HFF-Myc (cell line): Measurements from ENCODE around the gene MED19.

Experiments
- DNase-seq: peaks from one replicate; pipeline ENCODE4 v3.0.0-alpha.2; 2011; ENCODE audit warnings: low read depth; ENCODE audit errors: extremely low read depth
- H3K4me3 ChIP-seq: replicated peaks from 2 replicates; pipeline ENCODE4 v1.5.1; 2011; ENCODE audit warnings: low read depth, mild to moderate bottlenecking, control low read depth, low read length
- TF ChIP-seq, protein P1 (sequence below): IDR thresholded peaks from 2 replicates; pipeline ENCODE4 v1.5.1; 2012; ENCODE audit warnings: mild to moderate bottlenecking, low read depth, low read length, control low read depth; ENCODE audit errors: missing control alignments

Gene MED19

GRCh38 chr11:57667117-57667735 is 44.8 kb downstream of the MED19 start:
- TF ChIP-seq, protein P1, sequence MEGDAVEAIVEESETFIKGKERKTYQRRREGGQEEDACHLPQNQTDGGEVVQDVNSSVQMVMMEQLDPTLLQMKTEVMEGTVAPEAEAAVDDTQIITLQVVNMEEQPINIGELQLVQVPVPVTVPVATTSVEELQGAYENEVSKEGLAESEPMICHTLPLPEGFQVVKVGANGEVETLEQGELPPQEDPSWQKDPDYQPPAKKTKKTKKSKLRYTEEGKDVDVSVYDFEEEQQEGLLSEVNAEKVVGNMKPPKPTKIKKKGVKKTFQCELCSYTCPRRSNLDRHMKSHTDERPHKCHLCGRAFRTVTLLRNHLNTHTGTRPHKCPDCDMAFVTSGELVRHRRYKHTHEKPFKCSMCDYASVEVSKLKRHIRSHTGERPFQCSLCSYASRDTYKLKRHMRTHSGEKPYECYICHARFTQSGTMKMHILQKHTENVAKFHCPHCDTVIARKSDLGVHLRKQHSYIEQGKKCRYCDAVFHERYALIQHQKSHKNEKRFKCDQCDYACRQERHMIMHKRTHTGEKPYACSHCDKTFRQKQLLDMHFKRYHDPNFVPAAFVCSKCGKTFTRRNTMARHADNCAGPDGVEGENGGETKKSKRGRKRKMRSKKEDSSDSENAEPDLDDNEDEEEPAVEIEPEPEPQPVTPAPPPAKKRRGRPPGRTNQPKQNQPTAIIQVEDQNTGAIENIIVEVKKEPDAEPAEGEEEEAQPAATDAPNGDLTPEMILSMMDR, result no peak
- peak overlapping the region; percentile 59 for H3K4me3 ChIP-seq
- DNase-seq, result peak; percentile 97

GRCh38 chr11:57663975-57664374 is 48.0 kb downstream of the MED19 start:
- H3K4me3 ChIP-seq, result no peak overlapping the region
- no peak for DNase-seq
- TF ChIP-seq, protein P1, result no peak

DNA sequence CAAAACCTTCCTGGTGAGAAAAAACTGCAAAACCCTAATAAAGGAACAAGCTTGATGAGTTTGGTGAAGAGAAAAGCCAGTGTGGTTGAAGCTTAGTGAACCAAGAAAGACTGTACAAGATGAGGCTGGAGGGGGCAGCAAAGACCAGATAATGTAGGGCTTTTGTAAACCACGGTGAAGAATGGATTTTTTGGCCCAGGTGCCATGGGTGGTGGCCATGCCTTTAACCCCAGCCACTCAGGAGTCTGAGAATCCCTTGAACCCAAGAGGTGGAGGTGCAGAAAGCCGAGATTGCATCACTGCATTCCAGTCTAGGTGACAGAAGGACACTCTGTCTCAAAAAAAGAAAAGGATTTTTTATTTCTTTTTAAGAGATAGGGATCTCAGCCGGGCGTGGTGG is 49.1 kb downstream of the MED19 start:
- TF ChIP-seq, protein P1, result peak; percentile 9
- no peak for DNase-seq
- H3K4me3 ChIP-seq, result no peak overlapping the region

GRCh38 chr11:57659669-57660068 is 52.3 kb downstream of the MED19 start:
- TF ChIP-seq, protein P1, result no peak
- H3K4me3 ChIP-seq, result no peak overlapping the region
- DNase-seq, result no peak

- no peak for DNase-seq
- TF ChIP-seq, protein P1, result no peak
- peak overlapping the region; percentile 69 for H3K4me3 ChIP-seq
Measured at GRCh38 chr11:57658023-57658361, 54.0 kb downstream of the MED19 start.

GRCh38 chr11:57657194-57658022 is 54.6 kb downstream of the MED19 start, which contains the start of gene CLP1:
CLP1 (plus strand) TSS chr11:57657762; CDS start chr11:57659477, 1,715 bp downstream.
- peak within 1 kb of the TSS; percentile 69 for H3K4me3 ChIP-seq
- TF ChIP-seq, protein P1, result no peak
- DNase-seq, result peak; percentile 95
